GM19397 (cell line): ENCODE measurements around the gene GLRX3.
"Not testable (repeated sequence)": the region's sequence is repeated elsewhere in the genome, so short reads cannot be mapped to it uniquely, and the experiment has no call there.

Experiments used
- ATAC-seq: cut with Tn5 transposase; IDR thresholded peaks from one replicate; pipeline ENCODE4 v1.9.1; 2021; ENCODE audit warnings: mild to moderate bottlenecking, moderate library complexity; ENCODE audit not compliant: unreplicated experiment

Gene GLRX3

GRCh38 chr10:130188195-130189175, 52.3 kb downstream of the GLRX3 start:
- ATAC-seq, result no peak

GRCh38 chr10:130189608-130190054, 53.4 kb downstream of the GLRX3 start:
- ATAC-seq, result no peak

GRCh38 chr10:130190055-130190736, 54.0 kb downstream of the GLRX3 start:
- peak; percentile 86 for ATAC-seq

GRCh38 chr10:130190737-130191115, 54.5 kb downstream of the GLRX3 start:
- no peak for ATAC-seq

GRCh38 chr10:130191380-130191779, 55.2 kb downstream of the GLRX3 start:
- no peak for ATAC-seq

- ATAC-seq, result no peak
Measured at GRCh38 chr10:130192276-130192848, 56.2 kb downstream of the GLRX3 start.

- no peak for ATAC-seq
Measured at GRCh38 chr10:130193033-130193432, 56.8 kb downstream of the GLRX3 start.

GRCh38 chr10:130193493-130194193, 57.5 kb downstream of the GLRX3 start:
- no peak for ATAC-seq

- ATAC-seq, result no peak
Measured at GRCh38 chr10:130194194-130194990, 58.2 kb downstream of the GLRX3 start.

GRCh38 chr10:130194991-130195645, 58.9 kb downstream of the GLRX3 start:
- no peak for ATAC-seq

GRCh38 chr10:130195746-130196294, 59.6 kb downstream of the GLRX3 start:
- ATAC-seq, result no peak

GRCh38 chr10:130196511-130197487, 60.6 kb downstream of the GLRX3 start:
- no peak for ATAC-seq

- no peak for ATAC-seq
Measured at GRCh38 chr10:130198651-130199050, 62.5 kb downstream of the GLRX3 start.

GRCh38 chr10:130200179-130201042, 64.2 kb downstream of the GLRX3 start:
- ATAC-seq, result no peak

GRCh38 chr10:130201043-130201380, 64.8 kb downstream of the GLRX3 start:
- no peak for ATAC-seq

- ATAC-seq, result not testable (repeated sequence)
Measured at GRCh38 chr10:130202150-130202549, 66.0 kb downstream of the GLRX3 start.

- ATAC-seq, result no peak
Measured at GRCh38 chr10:130202984-130203621, 66.9 kb downstream of the GLRX3 start.
